GM10248 (cell line): ENCODE data around the gene STPG3.

ENCODE experiments used
- CTCF ChIA-PET: fragments of 300-600 bp; sonication (Branson Sonifier 250); formaldehyde crosslinking; extraction: SDS; loops from one replicate; lab custom pipeline; 2021; ENCODE audit warnings: antibody characterized with exemption; lab: Yijun Ruan, JAX
- POLR2A ChIA-PET: fragments of 350-650 bp; sonication (Branson Sonifier 250); formaldehyde crosslinking; extraction: SDS; loops from one replicate; lab custom pipeline; 2020; ENCODE audit warnings: antibody characterized with exemption; lab: Yijun Ruan, JAX
- DNase-seq: peaks from one replicate; pipeline ENCODE4 v3.0.0; 2012; ENCODE audit errors: extremely low spot score
- CTCF ChIP-seq: IDR thresholded peaks from 2 replicates; pipeline ENCODE4 v1.5.1; 2012; ENCODE audit warnings: mild to moderate bottlenecking, low read depth; ENCODE audit errors: extremely low read depth, missing control alignments, control extremely low read depth

The STPG3 gene

GRCh38 chr9:137275203-137275587, 24.1 kb downstream of the STPG3 start:
- TF ChIP-seq CTCF = no peak
- DNase-seq = no peak
- ChIA-PET POLR2A (interaction anchor here (1.1 to 1.3 kb wide), 3 partner anchors 30 to 34 kb away, joined by 3 to 4 read pairs (median 4); partner anchors contain the start of gene TUBB4B), CTCF (interaction anchor here (1.0 to 1.8 kb wide), 5 partner anchors 11 to 171 kb away, joined by 3 to 5 read pairs (median 4); no protein-coding TSS in a partner anchor)

- ChIA-PET CTCF (interaction anchor here (1.0 to 2.4 kb wide), 3 partner anchors 11 to 26 kb away, joined by 3 to 11 read pairs (median 6); partner anchors contain the start of gene NRARP), POLR2A (interaction anchor here (2.0 kb wide), 1 partner anchor 26 kb away, joined by 7 read pairs; the partner anchor contains the start of gene NRARP)
- no peak for DNase-seq
- TF ChIP-seq CTCF = no peak
These were observed 24.7 kb downstream of the STPG3 start for GRCh38 chr9:137275588-137276472.

GRCh38 chr9:137276473-137277328, 25.6 kb downstream of the STPG3 start:
- TF ChIP-seq CTCF = no peak
- no peak for DNase-seq
- CTCF ChIA-PET = interaction anchor here (1.1 to 2.4 kb wide), 6 partner anchors 7 to 209 kb away, joined by 3 to 11 read pairs (median 5); partner anchors contain the start of gene NRARP
- POLR2A ChIA-PET = interaction anchor here (0.6 to 2.0 kb wide), 6 partner anchors 11 to 347 kb away, joined by 3 to 7 read pairs (median 4); partner anchors contain the start of gene NRARP

- CTCF ChIA-PET = interaction anchor here (0.7 to 2.4 kb wide), 7 partner anchors 8 to 209 kb away, joined by 3 to 11 read pairs (median 4); partner anchors contain the start of gene NRARP
- peak; percentile 93 for DNase-seq
- TF ChIP-seq CTCF = peak; percentile 37
- POLR2A ChIA-PET = interaction anchor here (0.6 to 2.0 kb wide), 6 partner anchors 10 to 346 kb away, joined by 3 to 7 read pairs (median 4); partner anchors contain the start of gene NRARP
These were observed 26.4 kb downstream of the STPG3 start, which contains the start of gene TOR4A for GRCh38 chr9:137277329-137278041. TSS of gene TOR4A (plus strand) at chr9:137277726. CDS start at chr9:137278690, 964 bp downstream.

- DNase-seq = no peak
- ChIA-PET POLR2A (interaction anchor here (1.0 to 2.0 kb wide), 3 partner anchors 9 to 36 kb away, joined by 3 to 7 read pairs (median 6); partner anchors contain the start of gene NRARP), CTCF (interaction anchor here (0.7 to 2.4 kb wide), 5 partner anchors 8 to 41 kb away, joined by 3 to 11 read pairs (median 4); partner anchors contain the start of gene NRARP)
- no peak for TF ChIP-seq CTCF
These were observed 27.1 kb downstream of the STPG3 start for GRCh38 chr9:137278061-137278701.
